AG10803 (cell line): ENCODE results near the gene AJM1.

Experiments
- DNase-seq: peaks from one replicate; pipeline ENCODE4 v3.0.0; 2010; ENCODE audit warnings: low read depth
- H3K4me3 ChIP-seq: 2 replicates; pipeline ENCODE4 v1.5.1; 2011; ENCODE audit warnings: mild to moderate bottlenecking, low read length, control low read depth
- TF ChIP-seq, protein P1 (sequence below): conservative IDR thresholded peaks from 2 replicates; pipeline ENCODE4 v1.5.1; 2011; ENCODE audit warnings: mild to moderate bottlenecking, low read length, control low read depth, inconsistent platforms

Gene AJM1

DNA sequence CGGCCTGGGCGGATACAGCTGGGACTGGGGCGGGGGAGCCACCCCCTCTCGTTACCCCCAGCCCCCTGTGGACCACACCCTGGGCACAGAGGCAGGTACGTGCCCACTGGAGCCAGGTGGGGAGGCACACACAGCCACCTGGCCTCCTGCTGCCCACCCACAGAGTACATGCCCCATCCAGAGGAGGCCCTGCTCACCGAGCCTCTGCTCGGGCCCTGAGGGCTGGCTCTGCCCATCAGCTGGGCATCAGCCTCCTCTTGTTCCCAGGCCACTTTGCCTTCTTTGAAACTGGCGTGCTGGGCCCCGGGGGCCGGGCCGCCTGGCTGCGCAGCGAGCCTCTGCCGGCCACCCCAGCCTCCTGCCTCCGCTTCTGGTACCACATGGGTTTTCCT, 16.2 kb downstream of the AJM1 start:
- no peak overlapping the region for H3K4me3 ChIP-seq
- TF ChIP-seq, protein P1, sequence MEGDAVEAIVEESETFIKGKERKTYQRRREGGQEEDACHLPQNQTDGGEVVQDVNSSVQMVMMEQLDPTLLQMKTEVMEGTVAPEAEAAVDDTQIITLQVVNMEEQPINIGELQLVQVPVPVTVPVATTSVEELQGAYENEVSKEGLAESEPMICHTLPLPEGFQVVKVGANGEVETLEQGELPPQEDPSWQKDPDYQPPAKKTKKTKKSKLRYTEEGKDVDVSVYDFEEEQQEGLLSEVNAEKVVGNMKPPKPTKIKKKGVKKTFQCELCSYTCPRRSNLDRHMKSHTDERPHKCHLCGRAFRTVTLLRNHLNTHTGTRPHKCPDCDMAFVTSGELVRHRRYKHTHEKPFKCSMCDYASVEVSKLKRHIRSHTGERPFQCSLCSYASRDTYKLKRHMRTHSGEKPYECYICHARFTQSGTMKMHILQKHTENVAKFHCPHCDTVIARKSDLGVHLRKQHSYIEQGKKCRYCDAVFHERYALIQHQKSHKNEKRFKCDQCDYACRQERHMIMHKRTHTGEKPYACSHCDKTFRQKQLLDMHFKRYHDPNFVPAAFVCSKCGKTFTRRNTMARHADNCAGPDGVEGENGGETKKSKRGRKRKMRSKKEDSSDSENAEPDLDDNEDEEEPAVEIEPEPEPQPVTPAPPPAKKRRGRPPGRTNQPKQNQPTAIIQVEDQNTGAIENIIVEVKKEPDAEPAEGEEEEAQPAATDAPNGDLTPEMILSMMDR: no peak
- DNase-seq: no peak

DNA sequence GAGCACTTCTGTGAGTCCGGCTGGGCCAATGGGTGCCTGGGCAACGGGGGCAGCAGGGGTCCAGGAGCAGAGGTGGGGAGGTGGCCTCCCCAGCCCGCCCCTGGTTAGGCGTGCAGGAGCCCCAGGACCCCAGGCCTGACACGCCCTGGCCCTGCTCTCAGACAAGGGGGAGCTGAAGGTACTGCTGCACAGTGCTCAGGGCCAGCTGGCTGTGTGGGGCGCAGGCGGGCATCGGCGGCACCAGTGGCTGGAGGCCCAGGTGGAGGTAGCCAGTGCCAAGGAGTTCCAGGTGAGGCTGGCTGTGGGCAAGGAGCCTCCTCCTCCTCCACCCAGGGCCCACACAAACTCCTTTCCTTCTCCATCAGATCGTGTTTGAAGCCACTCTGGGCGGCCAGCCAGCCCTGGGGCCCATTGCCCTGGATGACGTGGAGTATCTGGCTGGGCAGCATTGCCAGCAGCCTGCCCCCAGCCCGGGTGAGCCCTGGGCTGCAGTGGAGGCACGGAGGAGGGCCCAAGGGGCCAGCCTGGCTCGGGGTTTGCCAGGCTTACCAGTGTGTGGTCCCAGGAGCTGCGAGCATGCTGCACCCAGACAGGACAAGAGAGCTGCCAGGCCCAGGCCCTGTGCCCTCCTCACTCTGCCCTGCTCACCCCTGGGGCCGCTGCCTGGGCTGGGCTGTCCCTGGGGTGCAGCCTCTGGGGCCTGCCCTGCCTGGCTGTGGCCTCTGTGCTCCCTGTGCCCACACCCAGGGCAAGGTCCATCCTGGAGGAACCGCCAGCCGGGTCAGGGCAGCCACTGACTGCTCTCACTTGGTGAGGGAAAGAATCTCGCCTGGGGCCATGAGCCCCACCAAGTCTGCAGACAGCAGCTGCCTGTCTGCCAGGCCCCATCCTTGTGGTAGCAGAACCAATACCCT, 16.8 kb downstream of the AJM1 start:
- H3K4me3 ChIP-seq: no peak overlapping the region
- peak; percentile 57 for DNase-seq
- TF ChIP-seq, protein P1: no peak

DNA sequence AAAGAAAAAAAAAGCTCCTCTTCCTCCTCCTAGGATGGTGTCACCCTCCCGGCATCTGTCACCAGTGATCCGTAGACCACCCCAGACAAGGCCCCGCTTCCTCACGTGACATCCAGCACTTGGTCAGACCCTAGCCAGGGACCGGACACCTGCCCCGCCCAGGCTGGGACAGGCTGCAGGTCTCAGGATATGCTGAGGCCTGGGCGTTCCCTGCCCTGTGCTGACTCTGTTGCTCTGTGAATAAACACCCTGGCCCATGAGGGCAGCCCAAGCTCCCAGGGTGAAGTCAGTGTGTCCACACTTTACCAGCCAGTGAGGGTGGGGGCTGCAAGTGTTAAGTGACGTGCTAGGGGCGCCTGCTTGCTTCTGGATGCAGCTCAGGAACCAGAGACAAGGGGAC, 18.3 kb downstream of the AJM1 start:
- H3K4me3 ChIP-seq: no peak overlapping the region
- DNase-seq: no peak
- TF ChIP-seq, protein P1: no peak

DNA sequence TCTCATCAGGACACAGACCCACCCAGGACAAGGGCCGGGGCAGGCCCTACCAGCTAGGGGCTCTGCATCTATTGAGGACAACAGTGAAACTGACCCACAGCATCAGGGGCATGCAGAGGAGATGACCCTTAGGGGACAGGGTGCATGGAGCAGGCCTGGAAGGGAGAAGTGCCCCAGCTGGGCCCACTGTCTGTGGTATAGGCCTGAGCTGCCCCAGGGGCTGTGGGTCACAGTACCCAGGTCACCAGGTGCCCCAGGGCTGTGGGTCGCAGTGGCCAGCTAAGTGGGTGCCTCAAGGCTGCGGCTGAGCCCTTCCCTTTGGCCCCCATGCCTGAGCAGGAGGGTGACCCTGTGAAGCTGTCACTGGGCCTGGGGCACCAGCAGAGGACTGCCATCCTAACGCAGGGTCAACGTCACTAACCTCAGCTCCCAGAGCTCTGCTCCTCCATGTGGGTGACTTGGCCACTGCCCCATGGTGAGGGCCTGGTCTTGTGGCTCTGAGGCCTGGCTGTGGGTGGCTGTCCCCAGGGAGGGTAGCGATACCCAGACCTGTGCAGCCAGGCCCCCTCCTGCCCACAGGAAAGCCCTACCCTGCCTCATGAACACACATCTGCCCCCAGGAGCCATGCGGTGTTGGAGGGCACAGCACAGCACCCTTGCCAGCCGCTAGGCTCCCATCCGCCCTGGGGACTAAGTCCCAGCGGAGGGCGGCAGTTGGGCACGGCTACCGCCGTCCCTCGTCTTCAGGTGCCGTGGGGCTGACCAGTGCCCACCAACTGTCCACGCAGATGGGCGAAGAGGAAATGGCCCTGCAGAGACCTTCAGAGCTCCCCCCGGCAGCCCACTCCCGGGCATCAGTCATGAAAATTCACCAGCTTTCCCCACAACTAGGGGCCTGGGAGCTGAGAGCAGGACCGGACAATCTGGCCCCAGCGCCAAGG, 18.9 kb downstream of the AJM1 start:
- TF ChIP-seq, protein P1: no peak
- no peak for DNase-seq
- no peak overlapping the region for H3K4me3 ChIP-seq

DNA sequence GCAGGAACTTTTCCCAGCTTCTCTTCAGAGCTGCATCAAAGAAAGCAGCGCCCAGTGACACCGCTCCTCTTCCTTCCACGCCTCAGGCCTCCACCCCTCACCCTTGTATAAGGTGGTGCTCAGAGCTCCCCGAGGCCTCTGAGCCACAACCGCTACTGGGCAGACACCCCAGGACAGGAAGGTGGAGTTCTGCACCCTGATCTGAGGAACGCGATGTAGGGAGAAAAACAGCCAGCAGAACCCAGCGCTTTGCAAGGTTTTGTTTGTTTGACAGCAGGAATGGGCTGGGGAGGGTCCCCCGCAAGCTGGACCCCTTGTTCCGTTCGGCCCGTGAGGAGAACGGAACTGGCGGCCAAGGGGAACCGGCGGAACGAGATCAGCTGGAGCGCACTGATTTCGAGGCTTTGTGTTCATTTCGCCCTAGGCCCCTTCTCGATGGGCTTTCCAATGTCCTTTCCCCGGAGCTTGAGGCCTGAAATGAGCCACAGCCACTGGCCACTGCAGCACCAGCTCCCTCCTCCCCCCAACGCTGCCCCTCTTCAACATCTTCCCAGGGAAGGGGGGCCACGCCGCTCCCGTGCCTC, 19.7 kb downstream of the AJM1 start:
- TF ChIP-seq, protein P1: no peak
- no peak overlapping the region for H3K4me3 ChIP-seq
- DNase-seq: no peak

DNA sequence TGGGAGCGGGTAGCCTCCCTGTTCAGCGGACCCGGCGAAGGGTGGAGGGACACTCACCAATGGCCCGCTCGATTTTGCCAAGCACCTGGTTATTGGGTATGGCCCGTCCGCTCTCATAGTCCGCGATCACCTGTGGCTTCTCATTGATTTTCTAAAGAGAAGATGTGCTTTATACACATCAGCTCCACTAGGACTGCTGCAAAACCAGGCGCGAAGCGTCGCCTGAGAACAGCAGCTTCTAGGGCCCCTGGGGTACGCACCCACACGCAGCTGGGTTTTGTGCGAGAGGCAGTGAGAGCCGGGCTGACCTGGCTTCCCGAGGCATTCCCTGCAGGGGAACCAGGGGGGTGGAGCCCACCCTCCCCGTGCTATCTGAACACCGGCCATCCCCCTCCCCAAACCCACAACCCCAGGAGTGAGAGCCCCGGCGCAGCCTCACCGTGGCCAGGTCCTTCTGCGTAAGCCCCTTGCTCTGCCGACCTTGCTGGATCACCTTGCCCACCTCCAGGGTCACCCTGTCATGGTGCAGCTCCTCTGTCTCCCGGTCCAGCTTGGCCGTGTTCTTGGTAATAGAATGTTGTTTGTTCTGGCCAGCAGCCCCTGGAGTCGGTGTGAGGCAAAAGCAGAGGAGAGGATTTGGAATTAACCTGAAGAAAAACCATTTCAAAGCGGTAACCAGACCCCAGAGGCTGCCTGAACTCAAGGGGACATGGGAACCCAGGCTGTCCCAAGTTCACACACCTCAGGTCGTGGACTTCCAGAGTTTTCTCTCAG, 20.8 kb downstream of the AJM1 start:
- DNase-seq: no peak
- TF ChIP-seq, protein P1: no peak
- no peak overlapping the region for H3K4me3 ChIP-seq
